GM19035 (cell line): ENCODE results near the gene FSTL1.

Source experiments
- ATAC-seq: cut with Tn5 transposase; IDR thresholded peaks from one replicate; pipeline ENCODE4 v1.9.1; 2021; ENCODE audit not compliant: unreplicated experiment

FSTL1 gene

GRCh38 chr3:120469440-120469839 lies 18.6 kb upstream of the FSTL1 start:
- ATAC-seq = no peak

- ATAC-seq = no peak
These were observed 18.0 kb upstream of the FSTL1 start for GRCh38 chr3:120468635-120469295.

DNA sequence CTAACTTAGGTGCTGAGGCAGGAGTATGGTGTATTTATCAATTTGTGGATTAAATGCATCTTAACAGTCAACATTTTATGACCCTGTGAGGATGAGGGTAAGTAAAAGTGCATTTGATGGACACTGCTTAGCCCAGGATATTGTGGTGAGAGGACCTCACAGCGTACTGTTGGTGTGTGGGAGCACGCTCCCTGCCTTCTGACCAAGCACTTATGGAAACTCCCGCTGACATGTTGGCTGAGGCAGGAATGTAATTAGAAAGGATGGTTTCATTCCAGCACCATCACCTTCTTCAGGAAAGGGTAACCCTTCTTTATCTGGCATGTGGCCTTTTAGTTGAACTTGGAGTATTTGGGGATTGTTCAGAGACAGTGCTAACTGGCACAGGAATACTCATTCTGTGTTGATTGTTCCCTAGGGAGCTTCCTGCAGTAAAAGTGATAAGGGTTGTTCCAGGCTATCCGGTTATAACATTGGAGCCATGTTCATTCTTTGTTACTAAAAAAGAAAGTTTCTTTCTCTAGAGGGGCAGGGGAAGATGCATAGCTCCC lies 11.7 kb upstream of the FSTL1 start:
- ATAC-seq = no peak

DNA sequence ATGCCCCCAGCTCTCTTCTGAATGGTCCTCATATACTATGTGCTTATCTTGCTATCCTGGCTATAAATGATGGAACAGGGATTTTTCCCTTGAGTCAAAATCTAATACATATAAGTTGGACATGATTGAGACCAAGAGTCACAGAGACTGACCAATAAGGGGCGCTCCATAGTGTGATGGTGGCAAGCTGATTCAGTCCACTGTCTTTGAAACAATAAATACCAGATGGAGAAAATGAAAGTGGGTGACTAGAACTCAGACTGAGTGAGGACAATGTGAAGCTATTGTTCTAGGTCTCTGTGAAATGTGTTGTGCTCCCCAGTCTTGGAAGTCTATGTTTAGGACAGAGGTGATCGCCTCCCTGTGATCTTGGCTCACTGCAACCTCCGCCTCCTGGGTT lies 10.6 kb upstream of the FSTL1 start:
- ATAC-seq = no peak

GRCh38 chr3:120460862-120461261 lies 10.1 kb upstream of the FSTL1 start:
- no peak for ATAC-seq

DNA sequence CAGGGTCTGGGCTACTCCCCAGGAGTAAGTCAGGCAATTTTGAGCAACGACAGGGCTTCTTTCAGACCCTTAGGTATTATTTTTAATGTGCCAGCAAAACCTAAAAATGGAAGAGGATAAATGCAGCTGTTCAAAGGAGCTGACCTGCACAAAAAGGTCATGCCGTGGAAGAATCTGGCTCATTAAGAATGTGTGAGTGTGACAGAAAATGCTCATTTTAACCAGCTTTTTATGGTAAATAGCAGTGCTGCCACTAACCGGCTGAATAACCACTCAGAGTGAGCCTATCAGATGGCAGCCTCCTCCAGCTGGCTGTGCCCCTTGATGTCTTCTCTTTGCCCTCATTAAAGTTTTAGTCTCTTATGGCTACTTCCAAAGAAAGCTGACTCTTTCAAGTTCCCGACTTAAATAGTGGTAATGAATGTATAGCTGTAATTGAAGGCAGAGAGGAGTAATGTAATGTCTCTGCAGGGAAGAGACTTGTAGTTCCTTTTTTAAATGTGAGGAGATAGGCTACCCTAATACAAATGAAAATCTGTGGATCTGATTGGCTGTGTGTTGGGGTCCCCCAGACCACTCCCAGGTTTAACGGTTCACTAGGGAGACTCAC lies 9.5 kb upstream of the FSTL1 start:
- no peak for ATAC-seq

GRCh38 chr3:120459196-120459595 lies 8.4 kb upstream of the FSTL1 start:
- ATAC-seq = no peak

- no peak for ATAC-seq
These were observed 7.0 kb upstream of the FSTL1 start for GRCh38 chr3:120457827-120458226.

GRCh38 chr3:120454076-120454689 lies 3.4 kb upstream of the FSTL1 start:
- no peak for ATAC-seq

- ATAC-seq = no peak
These were observed 2.0 kb upstream of the FSTL1 start for GRCh38 chr3:120452816-120453215.

- ATAC-seq = no peak
These were observed 1.0 kb upstream of the FSTL1 start for GRCh38 chr3:120451806-120452205.

DNA sequence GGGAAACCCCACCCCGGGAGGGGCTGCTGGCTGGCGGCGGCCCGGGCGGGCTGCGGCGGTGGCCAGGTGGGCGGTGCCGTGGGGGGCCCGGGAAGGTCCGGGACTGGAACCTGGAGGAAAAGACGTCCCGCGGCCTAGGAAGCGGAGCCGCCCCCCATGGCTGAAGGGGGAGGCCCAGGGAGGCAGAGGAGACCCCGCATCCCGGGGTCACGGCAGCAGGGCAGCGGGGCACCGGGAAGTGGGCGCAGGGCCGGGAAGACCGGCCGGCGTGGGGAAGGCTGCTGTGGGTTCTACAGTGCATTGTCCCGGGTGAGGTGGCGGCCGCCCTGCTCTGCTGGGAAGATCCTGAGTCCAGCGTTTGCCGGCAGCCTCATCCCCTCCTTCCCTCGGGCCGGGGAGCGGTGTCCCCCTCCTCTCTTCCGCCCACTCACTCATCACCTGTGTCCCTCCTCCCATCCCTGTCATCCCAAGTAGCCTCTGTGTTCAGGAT lies 525 bp upstream of the FSTL1 start:
- no peak for ATAC-seq

DNA sequence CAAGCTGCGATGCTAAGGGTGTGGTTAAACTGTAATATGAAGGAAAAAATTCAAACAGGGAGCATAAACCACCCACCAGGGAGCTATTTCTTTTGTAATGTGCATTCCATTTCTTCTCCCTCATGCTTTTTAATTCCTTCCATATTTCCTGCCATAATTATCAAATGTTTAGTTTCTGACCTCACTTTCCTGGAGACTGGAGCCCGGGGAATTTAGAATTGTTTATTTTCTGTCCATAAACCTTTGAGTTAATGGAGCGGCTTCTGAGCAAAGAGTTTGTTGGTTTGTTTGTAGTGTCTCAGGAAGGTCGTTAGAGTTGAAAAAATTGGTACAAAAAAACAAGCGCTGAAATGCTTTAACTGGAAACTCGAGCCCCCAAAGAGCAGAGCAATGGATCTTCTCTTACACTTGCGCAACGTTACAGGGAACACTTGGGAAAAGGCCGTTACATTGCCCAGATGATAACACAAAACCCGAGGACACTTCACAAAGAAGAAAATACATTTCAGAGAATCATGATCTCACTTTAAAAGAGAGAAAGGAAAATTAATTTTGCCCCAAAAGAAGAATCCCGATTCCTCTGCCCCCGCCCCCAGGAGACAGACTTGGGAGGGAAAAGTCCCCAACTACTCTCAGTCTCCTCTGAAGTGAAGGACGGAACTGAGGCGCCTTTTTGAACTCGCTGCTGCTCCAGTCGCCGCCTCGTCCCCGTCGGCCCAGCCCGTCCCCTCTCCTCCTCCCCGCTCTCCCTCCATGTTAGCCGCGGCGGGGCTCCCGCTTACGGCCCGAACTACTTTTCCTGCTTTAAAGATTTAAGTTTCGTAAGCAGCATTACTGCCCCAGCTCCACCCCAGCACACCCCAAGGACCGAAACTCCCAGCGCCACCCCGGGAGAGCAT lies 842 bp downstream of the FSTL1 start:
- ATAC-seq = no peak

- no peak for ATAC-seq
These were observed 1.5 kb downstream of the FSTL1 start for GRCh38 chr3:120449251-120449650.

DNA sequence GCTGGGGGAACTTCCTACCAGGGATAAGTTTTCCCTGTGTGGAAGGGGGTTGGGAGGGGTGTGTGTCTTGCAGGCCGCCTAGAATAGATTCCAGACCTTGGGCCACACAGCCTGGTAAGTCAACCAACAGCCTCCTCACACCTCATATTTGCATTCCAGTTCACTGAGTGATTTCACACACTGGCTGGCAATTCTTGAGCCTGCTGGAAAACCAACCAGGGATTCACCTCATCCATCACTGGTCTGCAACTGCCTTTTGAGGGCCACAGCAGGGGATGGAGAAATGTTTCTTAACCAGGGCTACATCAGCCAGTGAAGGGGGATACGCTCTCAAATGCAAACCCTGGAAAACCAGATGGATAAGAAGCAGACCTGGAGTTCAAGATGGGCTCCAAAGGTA lies 2.0 kb downstream of the FSTL1 start:
- ATAC-seq = no peak

- no peak for ATAC-seq
These were observed 3.7 kb downstream of the FSTL1 start for GRCh38 chr3:120446891-120447668.

GRCh38 chr3:120445654-120446053 lies 5.1 kb downstream of the FSTL1 start:
- no peak for ATAC-seq

GRCh38 chr3:120443626-120444123 lies 7.1 kb downstream of the FSTL1 start:
- ATAC-seq = no peak

DNA sequence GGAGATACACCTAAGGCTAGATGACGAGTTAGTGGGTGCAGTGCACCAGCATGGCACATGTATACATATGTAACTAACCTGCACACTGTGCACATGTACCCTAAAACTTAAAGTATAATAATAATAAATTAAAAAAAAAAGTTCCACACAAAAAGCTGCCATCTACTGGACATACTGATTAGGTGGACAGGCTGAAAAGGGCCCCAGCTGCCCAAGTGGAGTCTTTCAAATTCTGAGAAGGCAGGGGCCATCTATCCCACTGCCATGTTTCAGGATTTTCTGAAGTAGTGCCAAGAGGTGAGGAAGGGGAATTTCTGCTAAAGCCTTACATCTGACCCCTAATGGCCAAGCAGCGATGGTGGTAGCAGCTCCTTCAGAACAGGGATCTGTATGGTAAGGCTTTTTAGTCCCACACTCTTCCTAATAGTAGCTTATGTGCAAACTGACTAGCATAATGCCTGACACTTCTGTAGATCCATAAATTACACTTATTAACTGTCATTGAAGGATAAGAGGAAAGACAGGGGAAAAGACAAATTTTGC lies 7.7 kb downstream of the FSTL1 start:
- no peak for ATAC-seq

GRCh38 chr3:120441776-120442175 lies 9.0 kb downstream of the FSTL1 start:
- ATAC-seq = no peak
